DMS 273 treated with DMSO at 0.1 percent for 48 hours (cell line): ENCODE measurements around the gene ZNF513.
"Not testable (repeated sequence)": the region's sequence is repeated elsewhere in the genome, so short reads cannot be mapped to it uniquely, and the experiment has no call there.

Experiments
- DNase-seq: peaks from one replicate; lab custom pipeline; 2025; lab: John Stamatoyannopoulos, UW

The ZNF513 gene, protein sequence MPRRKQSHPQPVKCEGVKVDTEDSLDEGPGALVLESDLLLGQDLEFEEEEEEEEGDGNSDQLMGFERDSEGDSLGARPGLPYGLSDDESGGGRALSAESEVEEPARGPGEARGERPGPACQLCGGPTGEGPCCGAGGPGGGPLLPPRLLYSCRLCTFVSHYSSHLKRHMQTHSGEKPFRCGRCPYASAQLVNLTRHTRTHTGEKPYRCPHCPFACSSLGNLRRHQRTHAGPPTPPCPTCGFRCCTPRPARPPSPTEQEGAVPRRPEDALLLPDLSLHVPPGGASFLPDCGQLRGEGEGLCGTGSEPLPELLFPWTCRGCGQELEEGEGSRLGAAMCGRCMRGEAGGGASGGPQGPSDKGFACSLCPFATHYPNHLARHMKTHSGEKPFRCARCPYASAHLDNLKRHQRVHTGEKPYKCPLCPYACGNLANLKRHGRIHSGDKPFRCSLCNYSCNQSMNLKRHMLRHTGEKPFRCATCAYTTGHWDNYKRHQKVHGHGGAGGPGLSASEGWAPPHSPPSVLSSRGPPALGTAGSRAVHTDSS

DNA sequence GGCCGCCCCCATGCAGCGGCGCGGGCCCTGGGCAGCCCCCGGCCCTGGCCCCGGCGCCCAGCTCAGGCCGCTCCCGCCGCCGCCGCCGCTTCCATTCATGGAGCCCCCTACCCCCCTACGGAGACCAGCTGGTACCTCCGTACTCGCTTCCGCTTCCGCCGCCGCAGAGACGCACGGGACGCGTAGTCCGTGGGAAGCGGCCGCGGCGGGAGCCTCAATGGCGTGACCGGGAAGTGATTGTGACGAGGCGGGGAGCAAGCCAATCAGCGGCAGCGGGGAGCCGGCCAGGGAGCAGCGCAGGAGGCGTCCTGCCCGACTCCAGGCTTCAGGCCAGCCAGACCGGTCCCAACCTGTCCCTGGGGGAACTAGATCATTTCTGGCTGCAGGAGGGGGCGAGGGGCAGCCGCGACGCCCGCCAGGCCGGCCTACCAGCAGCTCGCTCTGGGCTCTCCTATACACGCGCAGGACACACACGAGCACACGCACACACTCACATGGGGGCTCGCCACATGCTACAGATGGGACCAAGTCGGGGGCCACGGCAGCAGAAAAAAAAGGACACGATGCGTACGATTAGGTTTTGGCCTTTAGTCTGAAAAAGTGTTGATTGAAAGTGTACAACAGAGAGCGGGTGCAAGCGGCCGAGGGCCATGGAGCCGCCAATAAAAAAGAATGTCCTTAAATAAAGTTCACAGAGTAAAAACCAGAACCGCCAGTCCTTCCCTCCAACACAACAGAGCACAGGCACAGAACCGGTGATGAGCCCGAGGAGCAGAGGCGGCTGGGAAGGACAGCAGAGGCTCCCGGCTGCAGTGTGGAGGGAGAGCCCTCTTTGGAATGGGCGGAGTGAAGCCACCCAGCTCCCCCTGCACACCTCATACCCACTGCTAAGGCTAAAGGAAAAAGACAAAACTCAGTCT, at the start of gene ZNF513:
ZNF513 (minus strand) TSS at position 109 of the 920 bp plus-strand sequence. CDS start 208 bp downstream, outside the sequence.
- DNase-seq = peak; percentile 87

DNA sequence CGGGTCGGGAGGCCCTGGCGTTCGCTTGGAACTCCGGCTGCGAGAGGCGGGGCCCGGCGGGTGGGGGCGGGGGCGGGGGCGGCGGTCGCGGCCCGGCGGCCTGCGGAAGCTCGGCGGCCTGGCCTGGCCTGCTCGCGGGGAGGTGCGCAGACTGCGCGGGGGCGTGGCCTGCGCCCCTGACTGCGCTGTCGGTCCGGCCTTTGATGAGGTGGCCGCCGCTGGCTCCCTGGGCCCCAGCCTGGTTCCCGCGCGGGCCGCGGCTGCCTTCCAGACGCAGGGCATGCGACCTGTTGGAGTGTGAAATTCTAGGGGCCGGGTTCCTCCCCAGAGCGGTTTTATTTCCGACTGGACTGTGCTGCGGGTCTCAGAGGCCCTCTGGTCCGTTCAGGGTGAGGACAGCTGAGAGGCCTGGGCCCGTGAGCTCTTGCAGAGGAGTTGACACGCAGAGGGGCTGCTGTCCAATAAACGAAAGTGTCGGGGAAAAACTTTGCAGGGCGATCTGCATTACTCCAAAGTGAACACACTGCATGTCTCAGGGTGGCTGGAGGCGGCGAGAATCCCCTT, 48.5 kb upstream of the ZNF513 start:
- DNase-seq = peak; percentile 43

DNA sequence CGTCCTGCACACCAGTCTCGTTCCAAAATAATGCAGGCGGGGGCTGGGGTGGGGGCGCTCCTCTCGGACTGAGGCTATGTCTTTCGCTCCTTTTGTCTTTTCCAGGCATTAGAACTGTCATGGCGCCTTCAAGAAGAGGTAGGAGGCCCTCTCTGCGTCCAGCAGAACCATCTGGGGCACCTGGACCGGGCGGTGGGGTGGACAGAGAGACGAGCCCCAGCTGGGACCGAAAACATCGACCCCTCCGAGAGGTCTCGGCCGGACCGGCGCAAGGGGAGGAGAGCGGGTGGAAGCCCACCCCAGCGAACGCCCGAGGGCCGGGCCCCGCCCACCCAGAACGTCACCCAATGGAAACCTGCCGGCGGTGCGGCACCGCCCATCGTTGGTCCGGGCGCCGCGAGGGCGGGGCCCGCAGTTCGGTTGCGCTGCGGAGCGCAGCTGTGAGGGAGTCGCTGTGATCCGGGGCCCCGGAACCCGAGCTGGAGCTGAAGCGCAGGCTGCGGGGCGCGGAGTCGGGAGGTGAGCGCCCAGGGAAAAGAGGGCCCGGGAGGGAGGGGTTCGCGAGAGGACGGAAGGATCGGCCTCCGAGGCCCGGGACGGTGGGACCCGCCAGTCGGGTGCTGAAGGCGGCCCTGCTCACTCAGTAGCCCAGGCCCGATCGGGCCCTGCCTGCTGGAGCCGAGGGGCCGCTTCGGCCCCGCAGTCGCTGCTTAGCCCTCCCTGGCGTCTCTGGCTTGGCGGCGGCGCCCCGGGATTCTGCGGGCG, 47.9 kb upstream of the ZNF513 start, which contains the start of gene NRBP1:
NRBP1 (plus strand) TSS at position 419 of the 765 bp plus-strand sequence. CDS start 4,643 bp downstream, outside the sequence.
- peak; percentile 76 for DNase-seq

DNA sequence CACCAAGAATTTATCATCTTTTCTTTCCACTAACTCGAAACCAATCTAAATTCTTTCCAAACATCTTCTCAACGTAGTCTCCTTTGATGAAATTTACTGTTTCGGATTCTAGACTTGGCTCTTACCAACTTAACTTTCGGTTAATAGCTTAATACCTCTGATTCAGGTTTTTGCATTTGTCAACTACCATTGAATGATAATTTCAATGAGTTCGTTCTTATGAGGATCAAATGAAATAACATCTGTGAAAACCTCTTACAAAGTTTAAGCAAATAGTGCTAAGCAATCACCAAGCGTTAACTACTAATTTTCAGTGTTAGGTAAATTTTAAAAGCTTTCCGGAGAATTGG, 47.3 kb upstream of the ZNF513 start:
- DNase-seq = no peak

DNA sequence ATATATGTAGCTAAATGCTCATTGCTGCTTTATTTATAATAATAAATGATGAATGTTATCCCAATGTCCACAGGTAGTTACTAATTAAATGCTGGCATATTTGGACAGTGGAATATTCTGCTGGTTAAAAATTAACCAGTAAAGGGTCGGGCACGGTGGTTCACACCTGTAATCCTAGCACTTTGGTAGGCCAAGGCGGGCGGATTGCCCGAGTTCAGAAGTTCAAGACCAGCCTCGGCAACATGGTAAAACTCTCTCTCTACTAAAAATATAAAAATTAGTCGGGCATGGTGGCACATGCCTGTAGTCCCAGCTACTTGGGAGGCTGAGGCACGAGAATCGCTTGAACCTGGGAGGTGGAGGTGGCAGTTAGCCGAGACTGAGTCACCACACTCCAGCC, 44.5 kb upstream of the ZNF513 start:
- not testable (repeated sequence) for DNase-seq

DNA sequence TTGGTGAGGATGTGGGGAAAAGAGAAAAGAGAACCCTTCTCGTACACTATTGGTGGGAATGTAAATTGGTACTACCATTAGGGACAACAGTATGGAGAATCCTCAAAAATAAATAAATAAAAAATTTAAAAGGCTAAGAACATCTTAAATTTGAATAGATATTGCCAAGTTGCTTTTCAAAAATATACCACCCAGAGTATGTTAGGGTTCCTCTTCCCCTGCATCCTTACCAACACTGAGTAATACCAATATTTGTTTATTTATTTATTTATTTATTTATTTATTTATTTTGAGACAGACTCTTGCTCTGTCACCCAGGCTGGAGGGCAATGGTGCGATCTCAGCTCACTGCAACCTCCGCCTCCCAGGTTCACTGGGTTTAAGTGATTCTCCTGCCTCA, 42.4 kb upstream of the ZNF513 start:
- no peak for DNase-seq

DNA sequence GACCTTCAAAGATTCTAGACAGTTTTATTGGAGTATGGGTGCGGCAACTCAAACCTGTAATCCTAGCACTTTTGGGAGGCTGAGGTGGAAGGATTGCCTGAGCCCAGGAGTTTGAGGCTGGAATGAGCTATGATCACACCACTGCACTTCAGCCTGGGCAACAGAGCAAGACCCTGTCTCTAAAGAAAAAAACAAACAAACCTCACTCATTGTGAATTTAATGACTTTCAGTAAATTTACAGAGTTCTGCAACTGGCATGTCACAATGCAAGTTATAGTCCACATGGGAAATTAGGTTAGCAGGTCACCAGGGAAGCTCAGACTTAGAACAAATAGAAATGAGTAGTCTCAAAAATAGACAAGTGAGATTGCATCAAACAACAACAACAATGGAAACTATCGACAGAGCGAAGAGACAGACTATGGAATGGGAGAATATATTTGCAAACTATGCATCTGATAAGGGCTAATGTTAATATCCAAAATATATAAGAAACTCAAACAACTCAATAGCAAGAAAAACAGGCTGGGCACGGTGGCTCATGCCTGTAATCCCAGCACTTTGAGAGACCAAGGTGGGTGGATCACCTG, 41.2 kb upstream of the ZNF513 start:
- DNase-seq = no peak

DNA sequence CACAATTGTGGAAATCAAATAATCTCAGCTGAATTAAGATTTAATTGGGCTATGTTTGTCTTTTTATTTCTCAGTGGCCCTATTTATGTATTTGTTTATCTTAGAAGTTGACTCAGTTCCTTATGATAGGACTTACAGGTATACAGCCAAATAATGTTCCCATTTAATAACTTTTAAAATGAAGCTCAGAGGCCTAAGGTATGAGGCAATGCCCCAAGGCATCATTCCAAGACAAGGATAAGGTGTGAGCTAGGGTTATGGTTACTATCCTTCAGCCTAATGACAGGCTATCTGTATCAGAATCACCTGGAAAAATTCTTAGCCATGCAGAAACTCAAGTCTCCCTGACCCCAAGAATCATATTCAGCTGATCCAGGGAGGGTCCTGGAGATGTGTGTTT, 40.5 kb upstream of the ZNF513 start:
- no peak for DNase-seq

DNA sequence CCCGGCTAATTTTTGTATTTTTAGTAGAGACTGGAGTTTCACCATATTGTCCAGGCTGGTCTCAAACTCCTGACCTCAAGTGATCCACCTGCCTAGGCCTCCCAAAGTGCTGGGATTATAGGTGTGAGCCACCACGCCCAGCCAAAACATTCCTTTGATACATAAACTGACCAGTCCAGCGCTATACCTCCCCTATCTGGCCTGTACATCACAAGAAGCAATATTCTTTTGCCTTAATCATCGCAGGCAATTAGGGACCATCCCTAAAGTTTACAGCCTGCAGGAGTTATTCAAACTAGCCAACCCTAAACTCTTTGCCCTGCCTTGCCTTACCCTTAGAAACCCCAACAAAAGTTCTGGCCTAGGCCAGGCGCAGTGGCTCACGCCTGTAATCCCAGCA, 35.6 kb upstream of the ZNF513 start:
- no peak for DNase-seq

DNA sequence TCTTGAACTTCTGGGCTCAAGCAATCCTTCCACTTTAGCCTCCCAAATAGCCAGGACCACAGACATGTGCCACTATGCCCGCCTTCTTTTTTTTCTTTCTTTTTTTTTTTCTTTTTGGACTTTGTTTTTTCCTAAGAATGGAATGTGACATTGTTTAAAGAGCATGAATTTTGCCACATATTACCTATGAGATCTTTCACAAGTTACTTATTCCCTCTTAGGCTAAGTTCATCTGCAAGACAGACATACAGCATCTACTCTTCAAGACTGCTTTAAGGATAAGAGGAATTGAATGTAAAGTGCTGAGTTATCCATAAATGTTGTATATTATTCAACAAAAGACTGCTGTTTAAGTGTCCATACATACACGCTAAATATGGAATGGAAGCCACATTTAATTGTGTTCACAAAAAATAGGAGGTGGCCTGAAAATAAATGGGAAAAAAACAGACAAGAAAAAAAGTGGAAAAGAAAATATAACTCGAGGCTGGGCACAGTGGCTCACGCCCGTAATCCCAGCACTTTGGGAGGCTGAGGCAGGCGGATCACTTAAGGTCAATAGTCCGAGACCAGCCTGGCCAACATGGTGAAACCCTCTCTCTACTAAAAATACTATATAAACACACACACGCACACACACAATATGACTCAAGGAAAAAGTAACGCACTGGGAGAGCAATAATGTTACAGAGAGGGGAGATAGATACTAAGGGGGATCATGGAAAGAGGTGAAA, 32.1 kb upstream of the ZNF513 start:
- DNase-seq = no peak

DNA sequence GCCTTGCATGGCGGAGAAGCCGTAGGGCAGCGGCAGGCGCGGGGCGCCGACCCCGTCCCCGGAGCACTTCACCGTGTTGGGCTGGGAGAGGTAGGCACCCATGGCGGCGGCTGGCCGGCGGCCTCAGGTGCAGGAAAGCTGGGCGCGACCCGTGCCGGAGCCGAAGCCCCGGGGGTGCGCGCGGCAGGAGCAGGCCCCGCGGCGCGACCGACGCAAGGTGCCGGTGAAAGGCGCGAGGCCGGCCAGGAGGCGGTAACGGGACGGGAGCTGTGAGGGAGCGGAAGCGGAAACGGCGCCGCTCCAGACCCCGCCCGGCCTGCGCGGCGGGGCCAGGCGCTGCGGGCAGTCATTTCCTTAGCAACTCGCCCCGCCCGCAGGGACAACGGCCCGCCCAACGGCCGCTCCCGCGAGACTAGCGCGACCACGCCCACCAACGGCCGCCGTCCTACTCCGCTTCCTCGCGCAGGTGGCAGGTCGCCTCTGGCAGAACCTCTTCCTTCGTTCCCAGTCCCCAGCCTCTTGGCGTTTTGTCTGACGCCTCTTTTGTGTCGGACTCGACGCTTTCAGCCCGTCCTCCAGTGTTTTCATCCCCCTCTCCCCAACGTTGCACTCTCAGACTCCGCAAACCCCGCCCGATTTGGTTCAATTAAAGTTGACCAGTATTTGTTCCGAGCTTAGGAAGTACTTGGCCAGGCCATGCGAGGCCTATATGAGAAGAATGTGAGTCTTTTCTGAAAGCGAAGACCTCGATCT, 29.0 kb upstream of the ZNF513 start, which contains the start of gene PPM1G:
PPM1G (minus strand) TSS at position 271 of the 753 bp plus-strand sequence; CDS start at position 102, 169 bp downstream.
- DNase-seq = peak; percentile 89

DNA sequence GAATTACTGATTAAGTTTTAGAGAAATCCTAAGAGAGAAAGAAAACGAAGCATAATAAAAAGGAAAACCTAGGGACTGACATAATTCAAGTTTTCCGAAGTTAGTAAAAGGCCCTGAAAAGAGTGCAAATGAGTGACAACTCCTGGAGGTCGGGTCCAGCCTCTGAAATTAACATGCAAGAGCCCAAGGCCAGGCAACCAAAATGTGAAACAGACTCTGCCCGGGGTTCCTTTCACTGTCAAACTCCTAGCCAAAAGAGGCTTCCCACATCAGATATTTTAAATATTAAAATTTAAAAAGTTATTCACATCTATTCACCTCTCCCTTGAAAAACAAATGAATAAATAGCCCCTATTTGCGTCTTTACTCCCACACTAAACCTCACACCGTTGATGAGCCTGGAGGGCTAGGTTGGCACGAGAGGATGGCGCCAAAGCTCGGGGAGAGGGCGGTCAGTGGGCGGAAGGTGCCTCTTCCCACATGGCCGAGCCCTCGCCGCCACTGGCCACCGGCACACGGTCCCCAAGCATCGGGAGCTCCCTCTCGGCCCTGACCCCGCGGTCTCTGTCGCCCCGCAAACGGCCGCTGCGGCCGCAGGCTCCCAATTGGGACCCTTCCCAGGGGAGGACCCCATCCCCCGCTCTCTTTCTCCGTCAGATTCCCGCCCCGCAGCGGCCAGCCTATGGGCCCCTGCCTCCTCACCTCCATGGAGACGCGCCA, 28.2 kb upstream of the ZNF513 start:
- DNase-seq = no peak

DNA sequence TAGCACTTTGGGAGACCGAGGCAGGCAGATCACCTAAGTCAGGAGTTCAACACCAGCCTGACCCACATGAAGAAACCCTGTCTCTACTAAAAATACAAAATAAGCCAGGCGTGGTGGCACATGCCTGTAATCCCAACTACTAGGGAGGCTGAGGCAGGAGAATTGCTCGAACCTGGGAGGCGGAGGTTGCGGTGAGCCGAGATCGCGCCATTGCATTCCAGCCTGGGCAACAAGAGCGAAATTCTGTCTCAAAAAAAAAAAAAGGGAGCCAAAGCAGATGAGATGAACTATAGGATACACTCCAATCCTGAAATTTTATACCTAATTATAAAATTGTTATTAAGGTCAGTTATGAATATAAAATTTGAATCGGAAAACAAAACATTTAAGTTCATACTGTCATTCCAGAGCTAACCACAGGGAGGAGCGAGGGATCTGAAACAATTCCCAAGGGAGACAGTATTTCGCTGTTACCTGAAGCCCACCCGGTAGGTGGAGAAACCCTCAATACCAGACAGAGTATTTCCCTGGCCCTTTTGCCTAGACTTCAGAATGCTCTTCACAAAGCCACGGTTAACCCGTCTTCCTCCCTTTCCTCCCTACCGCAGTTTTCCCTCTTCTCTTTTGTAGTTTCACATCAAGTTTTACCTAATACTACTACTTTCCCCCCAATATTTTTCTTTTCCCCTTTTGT, 27.4 kb upstream of the ZNF513 start:
- no peak for DNase-seq

DNA sequence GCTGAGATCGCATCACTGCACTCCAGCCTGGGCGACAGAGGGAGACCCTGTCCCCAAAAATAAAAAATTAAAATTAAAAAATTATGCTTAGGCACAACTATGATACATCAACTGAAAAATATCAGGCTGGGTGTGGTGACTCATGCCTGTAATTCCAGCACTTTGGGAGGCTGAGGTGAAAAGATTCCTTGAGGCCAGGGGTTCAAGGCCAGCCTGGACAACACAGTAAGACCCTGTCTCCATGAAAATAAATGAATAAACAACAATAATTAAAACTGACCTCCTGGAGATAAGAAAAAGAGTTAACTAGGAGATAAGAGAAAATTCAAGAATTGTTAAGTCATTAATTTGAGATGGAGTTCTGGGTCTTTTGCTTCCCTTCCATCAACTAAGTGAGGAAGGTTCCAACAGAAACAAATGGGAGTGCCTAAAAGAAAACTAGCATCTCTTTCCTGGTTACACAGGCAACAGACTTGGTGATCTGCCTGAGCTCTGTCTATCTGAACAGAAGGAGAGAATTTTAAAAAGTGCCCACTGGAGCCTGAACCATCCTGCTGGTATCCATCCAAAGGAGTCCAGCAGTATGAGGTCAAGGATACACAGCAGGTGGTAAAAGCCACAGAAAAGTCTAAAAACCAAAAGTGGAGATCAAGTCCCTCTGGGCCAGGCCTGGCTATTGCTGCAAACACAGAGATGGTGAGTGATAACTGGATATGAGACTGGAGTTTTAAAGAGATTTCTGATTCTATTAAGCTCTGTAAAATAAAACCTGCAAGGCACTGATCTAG, 20.0 kb upstream of the ZNF513 start:
- no peak for DNase-seq

DNA sequence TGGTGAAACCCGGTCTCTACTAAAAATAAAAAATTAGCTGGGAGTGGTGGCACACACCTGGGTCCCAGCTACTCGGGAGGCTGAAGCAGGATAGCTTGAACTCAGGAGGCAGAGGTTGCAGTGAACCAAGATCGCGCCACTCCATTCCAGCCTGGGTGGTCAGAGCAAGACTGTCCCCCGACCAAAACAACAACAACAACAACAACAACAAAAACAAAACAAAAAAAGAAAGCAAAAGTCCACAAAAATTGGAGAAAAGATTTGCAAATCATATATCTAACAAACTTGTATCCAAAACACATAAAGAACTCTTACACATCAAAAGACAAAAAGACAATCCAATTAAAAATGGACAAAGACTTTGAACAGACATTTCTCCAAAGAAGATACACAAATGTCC, 18.4 kb upstream of the ZNF513 start:
- DNase-seq = no peak

DNA sequence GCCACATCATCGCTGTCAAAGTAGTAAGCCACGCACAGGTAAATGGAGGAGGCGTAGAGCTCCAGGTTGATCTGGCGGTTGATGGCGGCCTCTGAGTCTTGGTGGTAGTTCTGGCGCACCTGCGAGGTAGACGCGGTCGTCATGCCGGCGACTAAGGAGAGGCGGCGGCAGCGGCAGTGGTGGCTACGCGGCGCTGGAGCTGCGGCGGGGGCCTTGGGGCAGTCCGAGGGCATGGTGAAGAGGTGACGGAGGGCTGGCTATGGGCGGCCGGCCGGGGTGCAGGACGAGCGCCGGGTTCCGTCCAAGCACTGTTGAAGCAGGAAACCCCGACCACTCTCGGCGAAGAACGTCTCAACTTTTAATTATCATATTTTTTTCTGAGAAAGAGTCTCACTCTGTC, 12.7 kb upstream of the ZNF513 start:
- DNase-seq = no peak
